ENCODE measurements around the gene PKD1L1. TPM values are rescaled to one million over a fixed set of nuclear protein-coding genes. Genes with fewer than 3 reads are reported as not detected.
"Not testable (repeated sequence)": the region's sequence is repeated elsewhere in the genome, so short reads cannot be mapped to it uniquely, and the experiment has no call there.

PKD1L1 gene
- total RNA-seq, 1 donor from 2014 or later = 5.9 TPM

GRCh38 chr7:47766126-47766525, 182.1 kb downstream of the PKD1L1 start:
- no peak for DNase-seq (ENCODE audit: low spot score)

- no peak for DNase-seq (ENCODE audit: low spot score)
Measured at GRCh38 chr7:47765373-47765979, 182.8 kb downstream of the PKD1L1 start.

- no peak for DNase-seq (ENCODE audit: low spot score)
Measured at GRCh38 chr7:47764746-47765145, 183.5 kb downstream of the PKD1L1 start.

- DNase-seq (ENCODE audit: low spot score) = no peak
Measured at GRCh38 chr7:47763063-47763974, 184.9 kb downstream of the PKD1L1 start.

GRCh38 chr7:47762746-47763062, 185.6 kb downstream of the PKD1L1 start:
- no peak for DNase-seq (ENCODE audit: low spot score)

GRCh38 chr7:47762207-47762606, 186.1 kb downstream of the PKD1L1 start:
- DNase-seq (ENCODE audit: low spot score) = no peak

- no peak for DNase-seq (ENCODE audit: low spot score)
Measured at GRCh38 chr7:47759056-47759706, 189.1 kb downstream of the PKD1L1 start.

- no peak for DNase-seq (ENCODE audit: low spot score)
Measured at GRCh38 chr7:47758546-47758945, 189.7 kb downstream of the PKD1L1 start.

GRCh38 chr7:47757921-47758411, 190.3 kb downstream of the PKD1L1 start:
- DNase-seq (ENCODE audit: low spot score) = peak; percentile 72

GRCh38 chr7:47756636-47757035, 191.6 kb downstream of the PKD1L1 start:
- no peak for DNase-seq (ENCODE audit: low spot score)

- no peak for DNase-seq (ENCODE audit: low spot score)
Measured at GRCh38 chr7:47755248-47755647, 193.0 kb downstream of the PKD1L1 start.

GRCh38 chr7:47751724-47752123, 196.5 kb downstream of the PKD1L1 start:
- DNase-seq (ENCODE audit: low spot score) = not testable (repeated sequence)

- no peak for DNase-seq (ENCODE audit: low spot score)
Measured at GRCh38 chr7:47751043-47751442, 197.2 kb downstream of the PKD1L1 start.

GRCh38 chr7:47748041-47748440, 200.2 kb downstream of the PKD1L1 start:
- DNase-seq (ENCODE audit: low spot score) = no peak

- DNase-seq (ENCODE audit: low spot score) = no peak
Measured at GRCh38 chr7:47747160-47747559, 201.1 kb downstream of the PKD1L1 start.

GRCh38 chr7:47746468-47746867, 201.8 kb downstream of the PKD1L1 start:
- DNase-seq (ENCODE audit: low spot score) = no peak

- DNase-seq (ENCODE audit: low spot score) = no peak
Measured at GRCh38 chr7:47744883-47745282, 203.4 kb downstream of the PKD1L1 start.

GRCh38 chr7:47743965-47744591, 204.2 kb downstream of the PKD1L1 start:
- DNase-seq (ENCODE audit: low spot score) = no peak

GRCh38 chr7:47741984-47742383, 206.3 kb downstream of the PKD1L1 start:
- DNase-seq (ENCODE audit: low spot score) = no peak

- no peak for DNase-seq (ENCODE audit: low spot score)
Measured at GRCh38 chr7:47739891-47740290, 208.4 kb downstream of the PKD1L1 start.

GRCh38 chr7:47739301-47739875, 208.9 kb downstream of the PKD1L1 start:
- no peak for DNase-seq (ENCODE audit: low spot score)
